GM18526 (cell line): ENCODE results near the gene LGALS7B.

Source experiments
- POLR2A ChIP-seq: IDR thresholded peaks from 3 replicates; pipeline ENCODE4 v1.6.1; 2011; ENCODE audit not compliant: insufficient read length; ENCODE audit errors: extremely low read depth

The LGALS7B gene

DNA sequence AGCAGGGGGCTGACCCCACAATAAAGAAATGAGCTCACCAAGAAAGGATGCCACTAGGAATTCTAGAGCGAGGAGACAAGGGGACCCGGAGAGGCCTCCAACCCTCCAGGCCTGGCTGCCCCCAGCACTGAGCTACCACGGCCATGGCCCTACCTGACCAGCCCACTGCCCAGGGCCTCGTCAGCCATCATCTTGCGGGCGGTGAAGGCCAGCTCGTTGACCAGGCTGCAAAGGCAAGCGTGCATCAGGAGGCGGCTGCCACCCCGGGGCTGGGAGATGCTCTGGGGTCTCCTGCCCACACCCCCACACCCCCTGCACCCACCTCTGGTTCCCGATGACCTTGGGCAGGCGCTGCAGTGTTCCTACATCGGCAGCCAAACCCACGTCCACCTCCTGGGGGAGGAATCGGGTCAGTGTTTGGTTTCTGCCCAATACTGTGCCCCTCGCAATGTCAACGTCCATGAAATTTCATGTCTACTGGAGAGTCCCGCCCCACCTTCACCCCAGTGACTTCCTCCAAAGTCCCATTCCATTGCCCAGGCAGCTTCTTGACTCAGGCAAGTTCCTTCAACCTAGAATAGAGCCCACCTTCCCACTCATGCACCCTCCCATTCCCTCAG is 27.2 kb downstream of the LGALS7B start:
- TF ChIP-seq POLR2A = no peak

DNA sequence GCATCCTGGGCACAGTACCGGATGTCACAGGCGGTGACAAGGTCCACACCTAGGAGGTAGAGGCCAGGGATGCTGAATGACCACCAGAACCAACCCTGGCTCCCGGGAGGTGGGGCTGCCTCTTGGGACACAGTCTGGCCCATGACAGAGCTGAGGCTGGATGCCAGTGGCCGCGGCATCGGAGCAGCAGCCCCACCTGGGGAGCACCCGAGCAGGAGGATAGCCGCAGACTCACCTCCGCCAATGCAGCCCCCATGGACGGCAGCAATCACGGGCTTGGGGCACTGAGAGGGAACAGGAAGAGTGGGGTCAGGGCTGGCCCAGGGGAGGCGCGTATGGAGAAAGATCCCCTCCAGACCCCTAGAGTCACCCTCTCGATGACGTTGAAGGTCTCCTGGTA is 28.1 kb downstream of the LGALS7B start:
- TF ChIP-seq POLR2A = no peak

DNA sequence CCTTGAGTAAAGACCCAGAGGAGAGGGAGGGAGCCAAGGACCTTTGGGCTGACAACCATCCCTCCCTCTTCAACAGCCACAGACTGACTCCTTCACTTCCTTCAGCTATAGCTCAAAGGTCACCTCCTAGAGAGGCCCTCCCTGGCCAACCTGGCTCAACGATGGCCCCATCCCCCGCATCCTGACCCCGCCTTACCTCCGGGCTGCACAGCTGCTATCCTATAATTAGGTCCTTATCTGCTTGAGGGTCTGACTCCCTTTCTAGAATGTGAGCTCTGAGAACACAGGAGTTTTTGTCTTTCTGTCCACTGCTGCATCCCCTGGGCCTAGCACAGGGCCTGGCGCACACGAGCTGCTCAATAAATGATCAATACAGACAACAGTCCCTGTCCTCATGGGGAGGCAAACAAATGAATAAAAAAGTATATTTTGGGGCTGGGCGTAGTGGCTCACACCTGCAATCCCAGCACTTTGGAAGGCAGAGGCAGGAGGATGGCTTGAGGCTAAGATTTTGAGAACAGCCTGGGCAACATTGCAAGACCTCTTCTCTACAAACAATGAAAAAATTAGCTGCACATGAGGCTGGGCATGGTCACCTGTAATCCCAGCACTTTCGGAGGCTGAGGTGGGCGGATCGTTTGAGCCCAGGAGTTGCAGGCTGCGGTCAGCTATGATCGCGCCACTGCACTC is 30.4 kb downstream of the LGALS7B start:
- no peak for TF ChIP-seq POLR2A

DNA sequence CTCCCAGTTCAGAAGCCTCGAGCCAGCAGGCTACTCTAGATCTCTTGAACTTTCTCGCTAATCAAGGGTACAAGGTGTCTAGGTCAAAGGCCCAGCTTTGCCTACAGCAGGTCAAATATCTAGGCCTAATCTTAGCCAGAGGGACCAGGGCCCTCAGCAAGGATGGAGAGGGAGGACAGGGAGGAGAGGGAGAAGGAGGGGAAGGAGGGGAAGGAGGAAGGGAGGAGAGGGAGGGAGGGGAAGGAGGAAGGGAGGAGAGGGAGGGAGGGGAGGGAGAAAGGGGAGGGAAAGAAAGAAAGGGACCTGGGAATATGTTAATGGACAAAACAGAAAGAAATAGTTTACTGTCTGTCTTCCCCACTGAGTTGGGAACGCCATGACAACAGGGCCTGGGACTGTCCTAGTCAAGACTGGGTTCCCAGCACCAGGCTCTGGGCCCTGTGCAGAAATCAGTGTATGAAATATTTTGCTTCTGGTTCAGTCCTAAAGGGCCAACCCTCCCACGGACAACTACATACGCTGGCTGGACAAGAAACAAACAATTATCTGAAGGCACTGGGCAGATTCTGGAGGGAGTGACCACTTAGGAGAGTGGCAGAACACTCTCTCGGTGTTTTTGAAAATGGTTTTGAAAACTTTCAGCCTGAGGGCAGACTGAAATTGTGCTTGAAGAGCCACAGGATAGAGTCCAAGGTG is 38.0 kb downstream of the LGALS7B start:
- no peak for TF ChIP-seq POLR2A

DNA sequence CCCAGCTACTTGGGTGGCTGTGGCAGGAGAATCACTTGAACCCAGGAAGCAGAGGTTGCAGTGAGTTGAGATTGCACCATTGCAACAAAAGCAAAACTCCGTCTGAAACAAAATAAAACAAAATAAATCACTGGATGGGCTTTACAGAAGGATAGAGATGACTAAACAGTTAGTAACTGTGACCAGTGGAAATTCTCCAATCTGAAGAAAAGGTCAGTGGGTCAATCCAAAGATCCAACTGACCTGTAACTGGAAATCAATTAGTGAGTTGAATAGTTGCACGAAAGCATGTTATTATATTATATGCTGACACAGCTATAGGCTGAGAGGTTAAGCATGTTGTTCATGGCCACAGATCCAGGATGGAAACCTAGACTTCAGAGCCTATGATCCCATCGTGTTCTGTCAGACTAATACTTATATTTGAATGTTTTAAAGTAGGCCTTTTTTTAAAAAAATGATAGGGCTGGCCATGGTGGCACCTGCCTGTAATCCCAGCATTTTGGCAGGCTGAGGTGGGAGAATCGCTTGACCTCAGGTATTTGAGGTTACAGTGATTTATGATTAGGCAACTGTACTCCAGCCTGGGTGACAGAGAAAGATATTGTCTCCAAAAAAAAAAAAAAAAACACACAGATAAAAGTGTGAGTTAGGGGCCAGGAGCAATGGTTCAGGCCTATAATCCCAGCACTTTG is 41.2 kb downstream of the LGALS7B start:
- no peak for TF ChIP-seq POLR2A

DNA sequence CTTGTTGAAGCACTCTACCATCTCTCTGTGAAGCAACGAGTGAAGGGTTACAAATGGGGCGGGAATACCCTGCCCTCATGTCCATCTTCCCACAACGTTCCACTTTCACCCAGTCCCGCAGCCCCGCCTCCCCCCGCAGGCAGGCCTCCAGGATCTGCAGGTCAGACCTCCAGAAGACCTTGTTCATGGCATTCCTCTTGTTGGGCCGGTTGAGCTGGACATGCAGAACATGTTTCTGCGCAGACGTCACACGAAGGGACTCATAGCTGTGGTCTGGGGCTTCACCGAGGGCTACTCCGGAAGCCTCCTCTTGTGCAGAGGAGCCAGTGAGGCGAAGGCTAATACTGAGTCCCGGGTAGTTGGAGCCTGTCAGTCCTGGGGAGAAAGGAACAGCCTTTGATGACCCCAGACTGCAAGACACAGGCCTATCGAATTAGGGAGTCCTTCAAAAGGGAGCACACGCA is 42.2 kb downstream of the LGALS7B start:
- no peak for TF ChIP-seq POLR2A

DNA sequence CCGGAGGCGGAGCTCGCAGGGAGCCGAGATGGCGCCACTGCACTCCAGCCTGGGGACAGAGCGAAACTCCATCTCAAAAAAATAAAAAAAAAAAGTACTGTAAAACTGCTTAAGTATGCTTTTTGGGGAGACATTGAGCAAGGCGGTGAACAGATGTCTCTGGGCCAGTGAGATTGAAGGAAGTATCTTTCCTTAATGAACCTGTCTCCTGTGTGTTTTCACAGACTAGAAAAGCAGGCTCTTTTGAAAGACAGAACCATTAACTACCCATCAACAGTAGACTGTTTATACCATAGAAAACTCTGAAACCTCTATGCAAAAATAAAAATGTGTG is 44.1 kb downstream of the LGALS7B start:
- TF ChIP-seq POLR2A = no peak

DNA sequence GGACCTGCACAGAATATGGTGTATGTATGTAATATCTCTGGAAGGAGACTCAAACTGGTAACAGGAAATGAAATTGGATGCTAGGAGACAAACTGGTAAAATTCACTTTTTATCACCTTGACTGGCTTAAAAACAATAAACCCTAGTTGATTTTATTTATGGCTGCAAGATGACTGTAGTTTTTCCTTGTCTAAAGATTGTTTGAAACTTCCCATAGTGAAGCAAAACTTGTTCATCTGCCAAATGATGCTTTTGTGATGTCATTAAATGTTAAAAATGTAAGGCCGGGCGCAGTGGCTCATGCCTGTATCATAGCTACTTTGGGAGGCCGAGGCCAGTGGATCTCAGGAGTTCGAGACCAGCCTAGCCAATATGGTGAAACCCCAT is 45.1 kb downstream of the LGALS7B start:
- no peak for TF ChIP-seq POLR2A

DNA sequence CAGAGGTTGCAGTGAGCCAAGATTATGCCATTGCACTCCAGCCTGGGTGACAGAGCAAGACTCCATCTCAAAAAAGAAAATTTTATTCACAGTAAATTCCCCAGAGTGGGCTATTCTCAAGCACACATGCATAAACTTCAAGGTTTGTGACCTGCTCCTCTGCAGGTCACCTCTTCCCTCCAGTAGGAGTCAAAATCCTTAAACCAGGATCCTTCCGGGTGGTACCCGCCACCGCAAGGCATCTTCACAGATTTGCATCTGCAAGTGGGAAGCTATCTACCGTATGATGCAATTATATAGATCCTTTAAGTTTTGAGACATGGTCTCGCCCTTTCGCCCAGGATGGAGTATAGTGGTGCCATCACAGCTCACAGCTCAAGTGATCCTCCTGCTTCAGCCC is 45.6 kb downstream of the LGALS7B start:
- no peak for TF ChIP-seq POLR2A

DNA sequence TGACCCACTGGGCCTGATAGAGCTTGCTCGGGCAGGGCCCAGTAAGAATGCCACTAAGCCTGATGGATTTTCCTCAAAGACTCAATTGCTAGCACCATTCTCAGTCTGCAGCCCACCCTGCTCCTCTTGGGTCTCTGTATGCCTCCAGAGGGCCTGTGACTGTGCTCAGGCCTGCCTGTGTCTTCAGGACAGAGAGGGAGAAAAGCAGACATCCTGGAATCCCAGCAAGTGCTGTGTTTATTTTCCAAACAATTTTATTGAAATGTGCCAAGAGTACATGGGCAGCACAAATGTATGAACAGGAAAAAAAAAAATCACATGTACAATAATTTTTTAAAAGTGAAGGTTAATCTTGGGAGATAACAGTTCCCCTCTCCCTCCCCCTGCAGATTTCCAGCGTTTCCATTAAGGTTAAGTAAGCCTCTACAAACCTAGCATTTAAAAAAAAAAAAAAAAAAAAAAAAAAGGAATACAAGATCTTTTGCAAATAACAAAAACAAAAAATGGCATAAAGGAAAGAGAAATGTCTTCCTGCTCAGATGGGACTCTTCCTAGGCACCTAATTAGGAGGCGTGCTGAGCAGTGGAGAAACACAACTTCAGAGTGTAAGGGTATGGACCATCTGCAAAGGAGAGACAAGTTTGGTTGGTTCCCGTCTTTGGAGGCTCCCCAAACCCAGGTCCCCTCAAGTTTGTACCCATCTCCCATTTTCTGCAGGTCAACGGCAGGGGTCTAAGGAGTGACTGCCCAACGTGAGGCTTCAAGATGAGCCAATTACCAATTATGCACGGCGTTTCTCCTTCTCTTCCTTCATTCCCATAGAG is 47.4 kb downstream of the LGALS7B start:
- no peak for TF ChIP-seq POLR2A

DNA sequence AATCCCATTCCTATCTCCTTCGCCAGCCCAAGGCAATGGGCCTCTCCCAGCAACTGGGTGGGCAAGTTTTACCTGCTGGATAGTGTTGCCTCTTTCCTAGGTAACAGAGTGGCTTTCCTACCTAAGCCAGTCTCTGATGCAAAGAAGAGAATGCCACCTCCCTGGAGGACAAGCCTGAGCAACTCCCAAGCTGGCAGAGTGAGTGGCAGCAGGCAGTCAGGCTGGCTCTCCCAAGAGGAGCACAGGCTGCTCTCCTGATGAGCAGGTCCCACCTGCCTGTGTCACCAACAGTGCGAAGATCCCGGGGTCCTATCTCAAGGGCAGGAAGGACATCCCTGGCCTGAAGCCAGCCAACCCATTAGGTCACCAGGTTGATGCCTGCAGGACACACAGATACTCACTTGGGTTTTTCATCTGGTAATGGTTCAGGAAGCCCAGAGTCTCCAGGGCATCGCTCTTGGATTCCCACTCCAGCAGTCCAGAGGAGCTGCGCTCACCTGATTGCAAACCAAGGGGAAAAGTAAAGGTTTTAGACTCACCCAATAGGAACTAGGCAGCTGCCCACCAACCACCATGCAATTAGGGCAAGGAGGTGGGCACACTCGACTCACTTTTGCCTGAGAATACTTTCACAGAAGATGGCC is 48.1 kb downstream of the LGALS7B start:
- TF ChIP-seq POLR2A = no peak

DNA sequence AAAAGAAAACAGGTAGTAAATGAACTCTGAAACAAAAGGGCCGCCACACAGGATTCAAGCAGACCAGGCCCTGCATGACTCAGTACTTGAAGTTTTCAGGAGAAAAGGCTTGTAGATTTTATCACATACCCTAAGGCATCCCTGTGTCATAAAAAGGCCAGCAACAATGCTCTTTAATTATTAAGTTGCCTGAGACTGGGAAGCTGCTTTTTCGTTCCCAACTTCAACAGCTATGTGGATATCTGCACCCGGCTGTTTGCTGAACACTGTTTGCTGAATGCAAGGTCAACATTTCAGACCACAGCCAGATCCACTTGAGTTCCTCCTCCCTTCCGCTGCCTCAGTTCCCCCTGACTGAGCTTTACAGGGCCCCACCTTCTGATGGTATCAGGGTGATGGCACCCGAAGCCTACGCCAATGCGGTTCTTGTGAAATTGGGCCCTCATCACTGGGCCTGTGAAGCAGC is 48.7 kb downstream of the LGALS7B start:
- no peak for TF ChIP-seq POLR2A

DNA sequence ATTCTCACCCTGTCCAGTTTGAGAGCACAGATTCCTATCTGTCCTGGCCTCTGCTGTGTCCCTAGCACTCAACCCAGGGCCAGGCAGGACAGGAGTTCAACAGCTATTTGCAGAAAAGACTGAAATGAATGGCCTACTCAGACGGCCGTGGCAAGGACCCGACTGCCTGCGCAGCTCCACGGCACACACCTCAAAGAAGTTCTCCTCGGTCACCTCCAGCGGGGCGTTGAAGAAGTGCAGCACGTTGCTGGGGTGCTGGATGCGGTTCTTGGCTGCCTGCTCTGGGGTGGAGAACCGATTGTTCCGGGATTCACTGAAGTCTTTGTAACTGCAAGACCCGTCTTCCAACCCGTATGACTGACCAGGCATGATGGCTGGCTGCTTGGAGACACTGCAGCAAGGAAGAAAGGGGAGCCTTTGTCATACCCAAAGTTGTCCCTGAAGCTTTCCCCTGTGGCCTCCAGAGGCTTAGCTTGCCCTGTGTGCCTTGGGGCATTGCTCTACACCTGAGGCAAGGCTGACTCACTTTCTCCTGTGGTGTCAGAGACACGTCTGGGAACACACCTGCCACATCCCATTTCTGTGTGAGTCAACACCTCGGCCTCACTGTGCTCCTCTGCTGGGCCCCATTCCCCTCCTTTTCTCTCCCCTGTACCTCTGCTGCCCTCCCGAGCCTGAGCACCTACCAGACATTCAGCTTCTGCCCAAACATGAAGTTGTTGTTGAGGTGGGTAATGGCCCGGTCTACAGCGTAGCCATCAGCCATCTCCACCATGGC is 49.4 kb downstream of the LGALS7B start:
- no peak for TF ChIP-seq POLR2A
